Posterior vena cava (tissue), 2 donors: ENCODE results near the gene CLIP1. TPM values are rescaled to one million over a fixed set of nuclear protein-coding genes. Genes with fewer than 3 reads are reported as not detected.

Experiments
- DNase-seq: peaks from one replicate; pipeline ENCODE4 v3.0.0-alpha.2; 2020; ENCODE audit warnings: low spot score
- intact Hi-C, 2 donors: fragments of 100-400 bp; cut with DNase I; formaldehyde crosslinking; loops; one replicate each; pipeline versions ENCODE4 v1.14.1 to v1.14.2; 2022 to 2023
- total RNA-seq, 2 donors: library from RNA; stranded (reverse); fragmentation: NEBNext Ultra II Directional; extraction: Animal tissue kit (Norgen Biotek cat#: 25700); gene quantifications; one replicate each; pipeline ENCODE4 v1.2.1, GENCODE V29; 2021
- donor health status: DM: yes; HTN: yes; CAD: no.
- donor health status: DM: yes; HTN: yes; CAD: no.

Gene CLIP1
- total RNA-seq, 2 donors from 2014 or later: 141 to 226 TPM

- intact Hi-C loops: no loop called here
- no peak for DNase-seq
Observed at GRCh38 chr12:122230798-122231197, 191.7 kb downstream of the CLIP1 start.

- no peak for DNase-seq
- intact Hi-C loops: no loop called here
Observed at GRCh38 chr12:122228092-122228491, 194.4 kb downstream of the CLIP1 start.

- no peak for DNase-seq
- intact Hi-C loops: no loop called here
Observed at GRCh38 chr12:122227341-122227740, 195.1 kb downstream of the CLIP1 start.

GRCh38 chr12:122226366-122227125, 195.9 kb downstream of the CLIP1 start:
- intact Hi-C loops: no loop called here
- no peak for DNase-seq

DNA sequence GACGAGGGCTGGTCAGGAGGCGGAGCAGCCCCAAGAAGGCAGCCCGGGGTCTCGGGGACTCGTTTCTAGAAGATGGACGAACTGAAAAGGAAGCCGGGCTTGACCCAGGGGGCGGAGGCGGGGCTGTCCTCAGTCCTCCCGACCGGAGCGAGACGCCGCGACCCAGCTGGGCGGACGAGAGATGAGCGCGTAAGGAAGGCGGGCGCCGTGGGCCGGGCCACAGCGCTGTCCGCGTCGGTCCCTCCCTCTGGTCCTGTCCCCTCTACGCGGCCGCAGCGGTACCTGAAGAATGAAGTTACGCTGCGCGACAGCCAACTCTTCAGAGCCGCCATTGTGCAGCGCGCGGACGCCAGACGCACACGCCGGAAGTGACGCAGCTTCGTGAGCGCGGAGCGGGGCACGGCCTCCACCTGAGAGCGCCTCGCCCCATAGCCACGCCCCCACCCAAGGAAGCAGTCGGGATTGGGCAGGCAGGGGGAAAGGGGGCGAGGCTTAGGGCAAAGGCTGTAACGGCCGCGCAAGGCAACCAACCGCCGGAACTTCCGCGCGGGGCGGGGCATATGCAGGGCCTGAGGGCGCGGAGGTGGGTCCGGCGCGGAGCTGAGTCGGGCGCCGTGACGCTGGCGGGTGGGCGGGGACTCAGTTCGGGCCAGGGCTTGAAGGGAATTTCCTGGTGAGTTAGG, 196.6 kb downstream of the CLIP1 start, which contains the start of gene DIABLO:
Gene DIABLO, minus strand, starts transcription at position 370 of the 683 bp plus-strand sequence. Its CDS starts 38 bp downstream, at position 332.
- intact Hi-C loops: no loop called here
- DNase-seq: peak; percentile 100

Other genes starting within 250 kb of the CLIP1 start
- gene IL31, start 248.4 kb downstream of the CLIP1 start, total RNA-seq: not detected
- gene LRRC43, start 239.5 kb downstream of the CLIP1 start, total RNA-seq: under 1 TPM in 1 of 2 donors, not detected in 1; 0.60 TPM
- gene B3GNT4, start 219.0 kb downstream of the CLIP1 start, total RNA-seq: under 1 TPM in 1 of 2 donors, not detected in 1; 0.10 TPM
- gene DIABLO, start 196.6 kb downstream of the CLIP1 start, total RNA-seq: 10 to 100 TPM; 26.2 to 27.0 TPM
- gene VPS33A, start 156.2 kb downstream of the CLIP1 start, total RNA-seq: 10 to 100 TPM; 12.3 to 12.6 TPM
- gene ZCCHC8, start 78.3 kb upstream of the CLIP1 start, total RNA-seq: 10 to 100 TPM; 15.9 to 16.8 TPM
- 10 to 100 TPM; 52.5 to 60.6 TPM for gene RSRC2, start 104.3 kb upstream of the CLIP1 start, total RNA-seq
- 10 to 100 TPM; 10.9 to 12.3 TPM for gene KNTC1, start 104.6 kb upstream of the CLIP1 start, total RNA-seq